GM23338 (cell line): ENCODE results near the gene MYO1D. TPM values are rescaled to one million over a fixed set of nuclear protein-coding genes. Genes with fewer than 3 reads are reported as not detected.

Experiments
- ATAC-seq: fragments of 200-7000 bp; cut with Tn5 transposase; 3 replicates; pipeline ENCODE4 v1.9.1; 2020
- DNase-seq: peaks from one replicate; pipeline ENCODE4 v3.0.0-alpha.2; 2015; ENCODE audit warnings: low spot score
- H2AFZ ChIP-seq: fragments of 200-600 bp; sonication (generic); 2 replicates; pipeline ENCODE4 v1.8.0; 2016; ENCODE audit warnings: antibody characterized with exemption, mild to moderate bottlenecking, moderate library complexity
- H3F3A ChIP-seq: fragments of 200-600 bp; sonication (generic); replicated peaks from 2 replicates; pipeline ENCODE4 v1.8.0; 2017; ENCODE audit warnings: antibody characterized with exemption, mixed run types, low read depth
- H3K27ac ChIP-seq: fragments of 200-600 bp; sonication (generic); 2 replicates; pipeline ENCODE4 v1.6.1; 2016; ENCODE audit warnings: low read depth
- H3K27me3 ChIP-seq: fragments of 200-600 bp; sonication (generic); 2 replicates; pipeline ENCODE4 v1.8.0; 2016; ENCODE audit warnings: mild to moderate bottlenecking, mixed run types, moderate library complexity; ENCODE audit not compliant: insufficient read depth
- H3K36me3 ChIP-seq: fragments of 200-600 bp; sonication (generic); 2 replicates; pipeline ENCODE4 v1.8.0; 2016; ENCODE audit warnings: mild to moderate bottlenecking; ENCODE audit not compliant: insufficient read depth
- H3K4me1 ChIP-seq: fragments of 200-600 bp; sonication (generic); 2 replicates; pipeline ENCODE4 v1.8.0; 2016; ENCODE audit warnings: mild to moderate bottlenecking, moderate library complexity; ENCODE audit not compliant: insufficient read depth
- H3K4me2 ChIP-seq: fragments of 200-600 bp; sonication (generic); 2 replicates; pipeline ENCODE4 v1.7.1; 2017; ENCODE audit warnings: mixed run types
- H3K4me3 ChIP-seq: fragments of 200-600 bp; sonication (generic); 2 replicates; pipeline ENCODE4 v1.6.1; 2016; ENCODE audit warnings: mixed run types
- H3K79me2 ChIP-seq: fragments of 200-600 bp; sonication (generic); replicated peaks from 2 replicates; pipeline ENCODE4 v1.8.0; 2017; ENCODE audit warnings: mild to moderate bottlenecking; ENCODE audit not compliant: insufficient read depth
- H3K9me2 ChIP-seq: fragments of 200-600 bp; sonication (generic); 2 replicates; pipeline ENCODE4 v1.8.0; 2017; ENCODE audit not compliant: insufficient read depth
- H4K20me1 ChIP-seq: fragments of 200-600 bp; sonication (generic); replicated peaks from 2 replicates; pipeline ENCODE4 v1.8.0; 2017; ENCODE audit warnings: mild to moderate bottlenecking; ENCODE audit not compliant: insufficient read depth
- H3K27ac Mint-ChIP-seq: 2 replicates; pipeline ENCODE4 v1.8.0; 2020; ENCODE audit warnings: inconsistent platforms, mild to moderate bottlenecking, moderate library complexity, mixed read lengths
- H3K27me3 Mint-ChIP-seq: 3 replicates; pipeline ENCODE4 v1.8.0; 2022; ENCODE audit warnings: low read depth, mild to moderate bottlenecking, moderate library complexity, mixed read lengths, inconsistent platforms; ENCODE audit not compliant: insufficient read depth, poor library complexity
- H3K36me3 Mint-ChIP-seq: 3 replicates; pipeline ENCODE4 v1.8.0; 2021; ENCODE audit warnings: low read depth, mild to moderate bottlenecking, inconsistent platforms, moderate library complexity, mixed read lengths
- H3K4me1 Mint-ChIP-seq: 3 replicates; pipeline ENCODE4 v1.8.0; 2020; ENCODE audit warnings: mild to moderate bottlenecking, inconsistent platforms, mixed read lengths
- H3K4me3 Mint-ChIP-seq: 3 replicates; pipeline ENCODE4 v1.8.0; 2021; ENCODE audit warnings: moderate library complexity, mild to moderate bottlenecking, inconsistent platforms, mixed read lengths
- H3K9me3 Mint-ChIP-seq: 3 replicates; pipeline ENCODE4 v1.8.0; 2020; ENCODE audit warnings: moderate library complexity, mild to moderate bottlenecking, inconsistent platforms, mixed read lengths
- CREB1 ChIP-seq: fragments of 250-450 bp; sonication (Bioruptor Pico); IDR thresholded peaks from 2 replicates; pipeline ENCODE4 v1.5.0; 2020; ENCODE audit warnings: low read depth, mild to moderate bottlenecking, moderate library complexity
- EZH2 ChIP-seq: fragments of 200-600 bp; sonication (generic); IDR thresholded peaks from one replicate; pipeline ENCODE4 v1.8.0; 2017; ENCODE audit warnings: antibody characterized with exemption, mild to moderate bottlenecking, low read depth; ENCODE audit not compliant: unreplicated experiment
- EZH2phosphoT487 ChIP-seq: fragments of 200-600 bp; sonication (generic); IDR thresholded peaks from one replicate; pipeline ENCODE4 v1.8.1; 2018; ENCODE audit warnings: antibody characterized with exemption; ENCODE audit not compliant: unreplicated experiment
- JUNB ChIP-seq: IDR thresholded peaks from one replicate; pipeline ENCODE4 v1.6.1; 2016; ENCODE audit warnings: antibody characterized with exemption; ENCODE audit not compliant: unreplicated experiment
- NANOG ChIP-seq: IDR thresholded peaks from 2 replicates; pipeline ENCODE4 v1.6.1; 2016; ENCODE audit warnings: antibody characterized with exemption, borderline replicate concordance
- POLR2AphosphoS5 ChIP-seq: IDR thresholded peaks from 2 replicates; pipeline ENCODE4 v1.6.1; 2016; ENCODE audit warnings: antibody characterized with exemption, low read depth
- STAT1 ChIP-seq: IDR thresholded peaks from one replicate; pipeline ENCODE4 v1.6.1; 2016; ENCODE audit warnings: antibody characterized with exemption; ENCODE audit not compliant: unreplicated experiment
- ZNF114 ChIP-seq: fragments of 250-450 bp; sonication (Bioruptor Pico); IDR thresholded peaks from 2 replicates; pipeline ENCODE4 v1.5.0; 2020; ENCODE audit warnings: mild to moderate bottlenecking, moderate library complexity
- ZNF331 ChIP-seq: fragments of 250-450 bp; sonication (Bioruptor Pico); IDR thresholded peaks from 2 replicates; pipeline ENCODE4 v1.5.0; 2020; ENCODE audit warnings: low read depth, mild to moderate bottlenecking, moderate library complexity
- polyA plus RNA-seq: library from polyadenylated mRNA; unstranded; fragments of >200 nt; fragmentation: Nextera tagmentation; extraction: Ambion mirVana; gene quantifications from 2 replicates; pipeline ENCODE4 v1.2.1, GENCODE V29; 2016
- total RNA-seq: library from RNA; depleted of rRNA; stranded (reverse); fragments of >200 nt; shearing (Covaris generic); gene quantifications from 2 replicates; pipeline ENCODE4 v1.2.3, GENCODE V29; 2014
- TF ChIP-seq, protein P1 (sequence below): IDR thresholded peaks from one replicate; pipeline ENCODE4 v1.6.1; 2018; ENCODE audit warnings: antibody characterized with exemption; ENCODE audit not compliant: unreplicated experiment
- TF ChIP-seq, protein P2 (sequence below), 2 experiments: fragments of 200-600 bp in 1 of 2; sonication (generic) in 1 of 2; conservative IDR thresholded peaks; 2 replicates each; pipeline versions ENCODE4 v1.5.1 to v1.6.1; 2016 to 2017; ENCODE audit warnings: antibody characterized with exemption in 2 of 2, low read depth in 2 of 2, mild to moderate bottlenecking in 2 of 2, moderate library complexity in 1 of 2
- TF ChIP-seq, protein P3 (sequence below): IDR thresholded peaks from 2 replicates; pipeline ENCODE4 v1.6.1; 2016; ENCODE audit warnings: antibody characterized with exemption
- TF ChIP-seq, protein P4 (sequence below): fragments of 250-450 bp; sonication (Bioruptor Pico); IDR thresholded peaks from 2 replicates; pipeline ENCODE4 v1.5.0; 2020; ENCODE audit warnings: mild to moderate bottlenecking, moderate library complexity

Gene MYO1D
- total and polyA plus RNA-seq, 2 experiments from 2014 or later, result 8.6 to 28.6 TPM

DNA sequence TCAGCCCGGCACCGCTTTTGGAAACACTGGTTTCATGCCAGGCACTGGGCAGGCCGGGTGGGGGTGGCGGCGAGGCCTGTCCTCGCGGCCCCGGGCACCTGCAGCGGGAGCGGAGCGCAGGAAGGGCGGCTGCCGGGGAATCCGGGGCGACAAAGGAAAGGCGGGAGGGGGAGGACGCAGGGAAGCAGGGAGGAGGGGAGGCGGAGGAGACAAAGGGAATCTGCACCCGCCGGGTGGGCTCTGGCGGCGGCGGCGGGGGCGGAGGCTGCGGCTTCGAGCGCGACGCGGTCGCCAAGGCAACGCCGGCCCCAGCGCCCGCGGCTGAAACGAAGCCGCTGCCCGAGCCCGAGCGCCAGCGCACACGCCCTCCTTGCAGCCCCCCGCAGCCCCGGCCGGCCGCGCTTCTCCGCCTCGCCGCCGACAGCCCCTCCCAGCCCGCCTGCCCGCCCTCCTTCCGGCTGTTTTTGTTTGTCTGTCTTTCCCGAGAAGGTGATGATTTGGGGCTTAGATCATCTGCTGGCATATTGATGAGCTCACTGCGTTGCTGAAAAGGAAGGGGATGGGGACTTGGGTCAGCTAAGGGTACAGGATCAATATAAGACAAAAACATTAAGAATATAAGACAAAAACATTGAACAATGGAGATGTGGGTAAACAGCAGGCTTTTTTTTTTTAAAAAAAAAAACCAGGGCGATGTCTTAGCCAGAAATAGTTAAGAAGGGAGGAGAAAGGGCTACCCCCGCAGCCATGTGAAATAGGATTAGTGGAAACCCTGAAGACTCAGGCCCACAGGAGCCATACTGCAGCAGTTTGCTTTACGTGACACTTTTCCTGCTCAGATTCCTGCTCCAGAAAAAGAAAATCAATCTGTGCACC lies 357.5 kb downstream of the MYO1D start:
- Histone ChIP-seq H3K79me2 (no peaks in the 10 kb centered on the region), H3K27me3 (no peaks in the 10 kb centered on the region), H3K4me3 (peak overlapping the region; percentile 45), H3K36me3 (no peaks in the 10 kb centered on the region), H4K20me1 (no peaks in the 10 kb centered on the region), H3K9me2 (no peaks in the 10 kb centered on the region), H3F3A (peaks cover 21% of the 10 kb centered on the region), H2AFZ (peak overlapping the region; percentile 88; the same call in 1 of the 2 replicates), H3K27ac (peak overlapping the region; percentile 87), H3K4me2 (peak overlapping the region; percentile 71), H3K4me1 (peaks cover 68% of the 10 kb centered on the region)
- Mint-ChIP-seq H3K27me3 (peaks cover 13% of the 10 kb centered on the region), H3K4me1 (peaks cover 80% of the 10 kb centered on the region), H3K27ac (peak overlapping the region; percentile 91), H3K4me3 (peak overlapping the region; percentile 75), H3K9me3 (no peaks in the 10 kb centered on the region), H3K36me3 (no peaks in the 10 kb centered on the region)
- DNase-seq, result peak; percentile 96
- no peak for TF ChIP-seq JUNB
- no peak for TF ChIP-seq NANOG
- TF ChIP-seq EZH2, result no peak
- no peak for TF ChIP-seq ZNF331 (CRISPR knock-in tag)
- TF ChIP-seq, protein P1, sequence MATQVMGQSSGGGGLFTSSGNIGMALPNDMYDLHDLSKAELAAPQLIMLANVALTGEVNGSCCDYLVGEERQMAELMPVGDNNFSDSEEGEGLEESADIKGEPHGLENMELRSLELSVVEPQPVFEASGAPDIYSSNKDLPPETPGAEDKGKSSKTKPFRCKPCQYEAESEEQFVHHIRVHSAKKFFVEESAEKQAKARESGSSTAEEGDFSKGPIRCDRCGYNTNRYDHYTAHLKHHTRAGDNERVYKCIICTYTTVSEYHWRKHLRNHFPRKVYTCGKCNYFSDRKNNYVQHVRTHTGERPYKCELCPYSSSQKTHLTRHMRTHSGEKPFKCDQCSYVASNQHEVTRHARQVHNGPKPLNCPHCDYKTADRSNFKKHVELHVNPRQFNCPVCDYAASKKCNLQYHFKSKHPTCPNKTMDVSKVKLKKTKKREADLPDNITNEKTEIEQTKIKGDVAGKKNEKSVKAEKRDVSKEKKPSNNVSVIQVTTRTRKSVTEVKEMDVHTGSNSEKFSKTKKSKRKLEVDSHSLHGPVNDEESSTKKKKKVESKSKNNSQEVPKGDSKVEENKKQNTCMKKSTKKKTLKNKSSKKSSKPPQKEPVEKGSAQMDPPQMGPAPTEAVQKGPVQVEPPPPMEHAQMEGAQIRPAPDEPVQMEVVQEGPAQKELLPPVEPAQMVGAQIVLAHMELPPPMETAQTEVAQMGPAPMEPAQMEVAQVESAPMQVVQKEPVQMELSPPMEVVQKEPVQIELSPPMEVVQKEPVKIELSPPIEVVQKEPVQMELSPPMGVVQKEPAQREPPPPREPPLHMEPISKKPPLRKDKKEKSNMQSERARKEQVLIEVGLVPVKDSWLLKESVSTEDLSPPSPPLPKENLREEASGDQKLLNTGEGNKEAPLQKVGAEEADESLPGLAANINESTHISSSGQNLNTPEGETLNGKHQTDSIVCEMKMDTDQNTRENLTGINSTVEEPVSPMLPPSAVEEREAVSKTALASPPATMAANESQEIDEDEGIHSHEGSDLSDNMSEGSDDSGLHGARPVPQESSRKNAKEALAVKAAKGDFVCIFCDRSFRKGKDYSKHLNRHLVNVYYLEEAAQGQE, result no peak
- TF ChIP-seq, protein P2, sequence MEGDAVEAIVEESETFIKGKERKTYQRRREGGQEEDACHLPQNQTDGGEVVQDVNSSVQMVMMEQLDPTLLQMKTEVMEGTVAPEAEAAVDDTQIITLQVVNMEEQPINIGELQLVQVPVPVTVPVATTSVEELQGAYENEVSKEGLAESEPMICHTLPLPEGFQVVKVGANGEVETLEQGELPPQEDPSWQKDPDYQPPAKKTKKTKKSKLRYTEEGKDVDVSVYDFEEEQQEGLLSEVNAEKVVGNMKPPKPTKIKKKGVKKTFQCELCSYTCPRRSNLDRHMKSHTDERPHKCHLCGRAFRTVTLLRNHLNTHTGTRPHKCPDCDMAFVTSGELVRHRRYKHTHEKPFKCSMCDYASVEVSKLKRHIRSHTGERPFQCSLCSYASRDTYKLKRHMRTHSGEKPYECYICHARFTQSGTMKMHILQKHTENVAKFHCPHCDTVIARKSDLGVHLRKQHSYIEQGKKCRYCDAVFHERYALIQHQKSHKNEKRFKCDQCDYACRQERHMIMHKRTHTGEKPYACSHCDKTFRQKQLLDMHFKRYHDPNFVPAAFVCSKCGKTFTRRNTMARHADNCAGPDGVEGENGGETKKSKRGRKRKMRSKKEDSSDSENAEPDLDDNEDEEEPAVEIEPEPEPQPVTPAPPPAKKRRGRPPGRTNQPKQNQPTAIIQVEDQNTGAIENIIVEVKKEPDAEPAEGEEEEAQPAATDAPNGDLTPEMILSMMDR (conservative IDR thresholded peaks at IDR 0.05; ENCODE audit: low read depth in 2 of 2), result no peak
- TF ChIP-seq EZH2phosphoT487, result no peak
- TF ChIP-seq ZNF114 (CRISPR knock-in tag), result no peak
- no peak for TF ChIP-seq POLR2AphosphoS5
- TF ChIP-seq, protein P3, sequence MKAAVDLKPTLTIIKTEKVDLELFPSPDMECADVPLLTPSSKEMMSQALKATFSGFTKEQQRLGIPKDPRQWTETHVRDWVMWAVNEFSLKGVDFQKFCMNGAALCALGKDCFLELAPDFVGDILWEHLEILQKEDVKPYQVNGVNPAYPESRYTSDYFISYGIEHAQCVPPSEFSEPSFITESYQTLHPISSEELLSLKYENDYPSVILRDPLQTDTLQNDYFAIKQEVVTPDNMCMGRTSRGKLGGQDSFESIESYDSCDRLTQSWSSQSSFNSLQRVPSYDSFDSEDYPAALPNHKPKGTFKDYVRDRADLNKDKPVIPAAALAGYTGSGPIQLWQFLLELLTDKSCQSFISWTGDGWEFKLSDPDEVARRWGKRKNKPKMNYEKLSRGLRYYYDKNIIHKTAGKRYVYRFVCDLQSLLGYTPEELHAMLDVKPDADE, result no peak
- no peak for TF ChIP-seq CREB1 (CRISPR knock-in tag)
- no peak for TF ChIP-seq STAT1
- TF ChIP-seq, protein P4, sequence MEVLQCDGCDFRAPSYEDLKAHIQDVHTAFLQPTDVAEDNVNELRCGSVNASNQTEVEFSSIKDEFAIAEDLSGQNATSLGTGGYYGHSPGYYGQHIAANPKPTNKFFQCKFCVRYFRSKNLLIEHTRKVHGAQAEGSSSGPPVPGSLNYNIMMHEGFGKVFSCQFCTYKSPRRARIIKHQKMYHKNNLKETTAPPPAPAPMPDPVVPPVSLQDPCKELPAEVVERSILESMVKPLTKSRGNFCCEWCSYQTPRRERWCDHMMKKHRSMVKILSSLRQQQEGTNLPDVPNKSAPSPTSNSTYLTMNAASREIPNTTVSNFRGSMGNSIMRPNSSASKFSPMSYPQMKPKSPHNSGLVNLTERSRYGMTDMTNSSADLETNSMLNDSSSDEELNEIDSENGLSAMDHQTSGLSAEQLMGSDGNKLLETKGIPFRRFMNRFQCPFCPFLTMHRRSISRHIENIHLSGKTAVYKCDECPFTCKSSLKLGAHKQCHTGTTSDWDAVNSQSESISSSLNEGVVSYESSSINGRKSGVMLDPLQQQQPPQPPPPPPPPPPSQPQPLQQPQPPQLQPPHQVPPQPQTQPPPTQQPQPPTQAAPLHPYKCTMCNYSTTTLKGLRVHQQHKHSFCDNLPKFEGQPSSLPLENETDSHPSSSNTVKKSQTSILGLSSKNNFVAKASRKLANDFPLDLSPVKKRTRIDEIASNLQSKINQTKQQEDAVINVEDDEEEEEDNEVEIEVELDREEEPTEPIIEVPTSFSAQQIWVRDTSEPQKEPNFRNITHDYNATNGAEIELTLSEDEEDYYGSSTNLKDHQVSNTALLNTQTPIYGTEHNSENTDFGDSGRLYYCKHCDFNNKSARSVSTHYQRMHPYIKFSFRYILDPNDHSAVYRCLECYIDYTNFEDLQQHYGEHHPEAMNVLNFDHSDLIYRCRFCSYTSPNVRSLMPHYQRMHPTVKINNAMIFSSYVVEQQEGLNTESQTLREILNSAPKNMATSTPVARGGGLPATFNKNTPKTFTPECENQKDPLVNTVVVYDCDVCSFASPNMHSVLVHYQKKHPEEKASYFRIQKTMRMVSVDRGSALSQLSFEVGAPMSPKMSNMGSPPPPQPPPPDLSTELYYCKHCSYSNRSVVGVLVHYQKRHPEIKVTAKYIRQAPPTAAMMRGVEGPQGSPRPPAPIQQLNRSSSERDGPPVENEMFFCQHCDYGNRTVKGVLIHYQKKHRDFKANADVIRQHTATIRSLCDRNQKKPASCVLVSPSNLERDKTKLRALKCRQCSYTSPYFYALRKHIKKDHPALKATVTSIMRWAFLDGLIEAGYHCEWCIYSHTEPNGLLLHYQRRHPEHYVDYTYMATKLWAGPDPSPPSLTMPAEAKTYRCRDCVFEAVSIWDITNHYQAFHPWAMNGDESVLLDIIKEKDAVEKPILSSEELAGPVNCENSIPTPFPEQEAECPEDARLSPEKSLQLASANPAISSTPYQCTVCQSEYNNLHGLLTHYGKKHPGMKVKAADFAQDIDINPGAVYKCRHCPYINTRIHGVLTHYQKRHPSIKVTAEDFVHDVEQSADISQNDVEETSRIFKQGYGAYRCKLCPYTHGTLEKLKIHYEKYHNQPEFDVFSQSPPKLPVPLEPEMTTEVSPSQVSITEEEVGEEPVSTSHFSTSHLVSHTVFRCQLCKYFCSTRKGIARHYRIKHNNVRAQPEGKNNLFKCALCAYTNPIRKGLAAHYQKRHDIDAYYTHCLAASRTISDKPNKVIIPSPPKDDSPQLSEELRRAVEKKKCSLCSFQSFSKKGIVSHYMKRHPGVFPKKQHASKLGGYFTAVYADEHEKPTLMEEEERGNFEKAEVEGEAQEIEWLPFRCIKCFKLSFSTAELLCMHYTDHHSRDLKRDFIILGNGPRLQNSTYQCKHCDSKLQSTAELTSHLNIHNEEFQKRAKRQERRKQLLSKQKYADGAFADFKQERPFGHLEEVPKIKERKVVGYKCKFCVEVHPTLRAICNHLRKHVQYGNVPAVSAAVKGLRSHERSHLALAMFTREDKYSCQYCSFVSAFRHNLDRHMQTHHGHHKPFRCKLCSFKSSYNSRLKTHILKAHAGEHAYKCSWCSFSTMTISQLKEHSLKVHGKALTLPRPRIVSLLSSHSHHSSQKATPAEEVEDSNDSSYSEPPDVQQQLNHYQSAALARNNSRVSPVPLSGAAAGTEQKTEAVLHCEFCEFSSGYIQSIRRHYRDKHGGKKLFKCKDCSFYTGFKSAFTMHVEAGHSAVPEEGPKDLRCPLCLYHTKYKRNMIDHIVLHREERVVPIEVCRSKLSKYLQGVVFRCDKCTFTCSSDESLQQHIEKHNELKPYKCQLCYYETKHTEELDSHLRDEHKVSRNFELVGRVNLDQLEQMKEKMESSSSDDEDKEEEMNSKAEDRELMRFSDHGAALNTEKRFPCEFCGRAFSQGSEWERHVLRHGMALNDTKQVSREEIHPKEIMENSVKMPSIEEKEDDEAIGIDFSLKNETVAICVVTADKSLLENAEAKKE (CRISPR knock-in tag), result no peak
- ATAC-seq, result peak; percentile 81
